GM12891 (cell line): ENCODE measurements around the gene ZNF324.
"Not testable (repeated sequence)": the region's sequence is repeated elsewhere in the genome, so short reads cannot be mapped to it uniquely, and the experiment has no call there.

Experiments used
- DNase-seq: peaks from one replicate; pipeline ENCODE4 v3.0.0; 2011; ENCODE audit warnings: low spot score; ENCODE audit not compliant: insufficient read length
- FAIRE-seq: peaks from 2 replicates; lab custom pipeline; 2011; peaks lifted over from hg19 to GRCh38; lab: Jason Lieb, UNC
- PAX5 ChIP-seq: IDR thresholded peaks from 2 replicates; pipeline ENCODE4 v1.6.1; 2011; ENCODE audit warnings: low read length, moderate library complexity, mild to moderate bottlenecking; ENCODE audit not compliant: insufficient read depth, severe bottlenecking
- POLR2A ChIP-seq: IDR thresholded peaks from 2 replicates; pipeline ENCODE4 v1.6.1; 2011; ENCODE audit warnings: low read depth, low read length, control low read depth
- POLR2AphosphoS5 ChIP-seq: IDR thresholded peaks from 2 replicates; pipeline ENCODE4 v1.6.1; 2011; ENCODE audit warnings: low read depth, low read length, control low read depth
- POU2F2 ChIP-seq: IDR thresholded peaks from 2 replicates; pipeline ENCODE4 v1.6.1; 2011; ENCODE audit warnings: low read depth, mild to moderate bottlenecking, control low read depth, low read length, moderate library complexity
- SPI1 ChIP-seq: IDR thresholded peaks from 2 replicates; pipeline ENCODE4 v1.6.1; 2011; ENCODE audit warnings: low read depth, low read length, control low read depth
- TAF1 ChIP-seq: IDR thresholded peaks from 2 replicates; pipeline ENCODE4 v1.6.1; 2011; ENCODE audit warnings: low read depth, low read length, control low read depth

The ZNF324 gene

GRCh38 chr19:58498316-58499020 is 31.6 kb downstream of the ZNF324 start:
- TF ChIP-seq POLR2A (no peak), PAX5 (no peak), TAF1 (no peak), POU2F2 (no peak), SPI1 (no peak), POLR2AphosphoS5 (no peak)
- DNase-seq = no peak
- no peak for FAIRE-seq

DNA sequence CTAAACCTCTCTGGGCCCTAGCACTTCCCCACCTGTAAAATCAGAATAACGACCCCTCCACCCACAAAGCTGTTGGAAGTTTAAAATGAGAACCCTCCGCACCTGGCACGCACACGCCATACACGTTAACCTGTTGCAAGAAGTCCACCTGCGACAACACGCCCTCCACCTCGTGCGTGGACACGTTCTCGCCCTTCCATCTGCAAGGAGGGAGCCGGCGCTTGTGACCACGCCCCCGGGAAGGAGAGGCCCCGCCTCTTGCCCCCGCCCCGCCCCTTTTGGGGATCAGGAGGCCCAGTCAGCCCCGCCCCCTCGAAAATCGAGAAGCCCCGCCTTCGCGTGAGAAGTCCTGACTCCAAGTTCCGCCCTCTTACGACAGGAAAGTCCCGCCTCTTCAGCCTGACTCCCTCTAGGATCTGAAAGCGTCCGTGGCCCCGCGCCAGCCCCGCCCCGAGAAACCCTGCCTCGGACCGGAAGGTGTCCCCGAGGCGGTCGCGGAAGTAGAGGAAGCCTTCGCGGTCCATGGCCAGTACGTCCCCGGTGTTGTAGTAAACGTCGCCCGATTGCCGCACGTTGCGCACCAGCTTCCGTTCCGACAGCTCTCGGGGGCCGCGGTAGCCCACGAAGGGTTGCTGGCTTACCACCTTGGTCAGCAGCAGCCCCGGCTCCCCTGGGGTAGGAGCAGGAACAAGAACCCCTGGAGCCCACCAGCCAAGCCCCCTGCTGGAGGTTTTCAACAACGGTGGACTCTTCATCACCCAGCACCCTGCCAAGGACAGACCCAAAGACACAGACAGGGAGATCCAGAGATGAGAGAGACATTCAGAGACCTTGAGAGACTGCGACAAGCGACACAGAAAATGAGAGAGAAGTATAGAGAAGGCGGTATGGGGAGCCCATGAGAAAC is 32.4 kb downstream of the ZNF324 start:
- peak; percentile 96 for DNase-seq
- peak; percentile 92 for FAIRE-seq
- TF ChIP-seq TAF1 (peak; percentile 73), PAX5 (peak; percentile 29), POLR2AphosphoS5 (peak; percentile 50; the same call in 1 of the 2 replicates), SPI1 (peak; percentile 46; the same call in 1 of the 2 replicates), POLR2A (no peak; the same call in 1 of the 2 replicates), POU2F2 (peak; percentile 73; the same call in 1 of the 2 replicates)

GRCh38 chr19:58500242-58500641 is 33.4 kb downstream of the ZNF324 start:
- TF ChIP-seq PAX5 (no peak), POU2F2 (no peak), SPI1 (no peak), POLR2AphosphoS5 (no peak), POLR2A (no peak), TAF1 (no peak)
- no peak for DNase-seq
- FAIRE-seq = no peak

DNA sequence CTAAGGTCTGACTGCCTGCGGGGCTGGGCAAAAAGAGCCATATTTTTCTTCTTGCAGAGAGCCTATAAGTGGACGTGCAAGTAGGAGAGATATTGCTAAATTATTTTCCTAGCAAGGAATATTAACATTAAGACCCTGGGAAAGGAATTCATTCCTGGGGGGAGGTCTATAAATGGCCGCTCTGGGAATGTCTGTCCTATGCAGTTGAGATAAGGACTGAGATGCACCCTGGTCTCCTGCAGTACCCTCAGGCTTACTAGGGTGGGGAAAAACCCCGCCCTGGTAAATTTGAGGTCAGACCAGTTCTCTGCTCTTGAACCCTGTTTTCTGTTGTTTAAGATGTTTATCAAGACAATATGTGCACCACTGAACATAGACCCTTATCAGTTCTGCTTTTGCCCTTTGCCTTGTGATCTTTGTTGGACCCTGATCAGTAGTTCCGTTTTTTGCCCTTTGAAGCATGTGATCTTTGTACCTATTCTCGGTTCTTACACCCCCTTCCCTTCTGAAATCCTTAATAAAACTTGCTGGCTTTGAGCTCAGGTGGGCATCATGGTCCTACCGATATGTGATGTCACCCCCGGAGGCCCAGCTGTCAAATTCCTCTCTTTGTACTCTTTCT is 40.8 kb downstream of the ZNF324 start:
- FAIRE-seq, DNase-seq: not testable (repeated sequence)

GRCh38 chr19:58509731-58510083 is 42.8 kb downstream of the ZNF324 start:
- DNase-seq (no peak), FAIRE-seq (no peak)
- TF ChIP-seq POU2F2 (no peak), POLR2AphosphoS5 (no peak), TAF1 (no peak), POLR2A (no peak), PAX5 (no peak), SPI1 (no peak)

GRCh38 chr19:58510084-58510862 is 43.4 kb downstream of the ZNF324 start:
- no peak for DNase-seq
- TF ChIP-seq SPI1 = no peak
- TF ChIP-seq PAX5 = no peak
- TF ChIP-seq POU2F2 = no peak
- no peak for TF ChIP-seq TAF1
- no peak for TF ChIP-seq POLR2A
- no peak for TF ChIP-seq POLR2AphosphoS5
- FAIRE-seq = no peak

DNA sequence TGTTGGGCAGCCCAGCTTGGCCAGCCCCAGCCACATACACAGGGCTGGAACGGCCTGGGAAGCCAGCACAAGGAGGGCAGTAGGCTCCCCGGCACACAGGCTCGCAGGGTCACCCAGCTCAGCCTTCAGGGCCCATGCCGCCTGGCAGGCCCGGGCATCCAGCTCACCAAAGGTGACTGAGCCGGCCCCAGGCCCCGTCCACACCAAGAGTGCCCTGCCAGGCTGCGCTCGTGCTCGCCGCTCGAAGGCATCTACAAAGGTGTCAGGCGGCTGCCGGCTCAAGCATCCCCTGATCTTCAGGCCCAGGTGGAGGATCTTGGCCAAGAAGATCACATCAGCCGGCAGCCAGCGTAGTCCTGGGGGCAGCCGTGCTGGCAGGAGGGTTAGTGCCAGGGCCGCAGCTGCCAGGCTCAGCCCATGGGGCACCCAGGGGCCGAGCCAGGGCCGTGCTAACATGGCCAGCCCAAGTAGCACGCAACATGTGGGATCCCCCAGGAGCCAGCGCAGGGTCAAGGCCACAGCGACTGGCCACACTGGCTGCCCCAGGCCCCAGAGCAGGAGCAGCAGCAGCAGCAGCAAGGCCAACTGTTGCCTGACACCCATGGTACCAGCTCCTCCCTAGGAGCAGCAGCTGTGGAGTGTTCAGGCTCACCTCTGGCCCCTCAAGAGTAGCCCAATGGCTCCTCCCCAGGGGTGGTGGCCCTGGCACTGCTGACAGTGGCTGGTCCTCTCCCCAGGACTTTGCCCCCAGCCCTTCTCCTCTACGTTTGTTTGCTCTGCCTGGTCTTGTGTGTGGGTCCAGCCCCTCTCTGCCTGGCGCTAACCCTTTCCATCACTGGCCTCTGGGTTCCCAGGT is 44.7 kb downstream of the ZNF324 start, which contains the start of gene SLC27A5:
Gene SLC27A5 (minus strand): TSS at position 640 of the 856 bp plus-strand sequence. CDS start 37 bp downstream, at position 603.
- DNase-seq = no peak
- TF ChIP-seq TAF1 (no peak), POU2F2 (no peak), POLR2A (no peak), POLR2AphosphoS5 (no peak), SPI1 (no peak), PAX5 (no peak)
- no peak for FAIRE-seq

- peak; percentile 16 for FAIRE-seq
- no peak for TF ChIP-seq POLR2A
- no peak for DNase-seq
These were observed 46.4 kb downstream of the ZNF324 start for GRCh38 chr19:58513213-58513693.
